WTC11 (cell line): ENCODE data around the gene IMMT. TPM values are rescaled to one million over a fixed set of nuclear protein-coding genes. Genes with fewer than 3 reads are reported as not detected.

Experiments used
- microRNA-seq: library from miRNA; unstranded; fragments of <30 nt; microRNA quantifications from one replicate; pipeline ENCODE4 v1.2.0, GENCODE V29; 2022; ENCODE audit warnings: borderline number of aligned reads
- total RNA-seq: library from RNA; stranded (reverse); gene quantifications from 3 replicates; pipeline ENCODE4 v1.2.3, GENCODE V29; 2021
- TF ChIP-seq, protein P1 (sequence below): sonication (generic); formaldehyde crosslinking; IDR thresholded peaks from 2 replicates; pipeline ENCODE4 v1.8.0; 2023; ENCODE audit warnings: missing genetic modification reagents

The IMMT gene
- total RNA-seq, 1 experiment from 2014 or later: 102 TPM

DNA sequence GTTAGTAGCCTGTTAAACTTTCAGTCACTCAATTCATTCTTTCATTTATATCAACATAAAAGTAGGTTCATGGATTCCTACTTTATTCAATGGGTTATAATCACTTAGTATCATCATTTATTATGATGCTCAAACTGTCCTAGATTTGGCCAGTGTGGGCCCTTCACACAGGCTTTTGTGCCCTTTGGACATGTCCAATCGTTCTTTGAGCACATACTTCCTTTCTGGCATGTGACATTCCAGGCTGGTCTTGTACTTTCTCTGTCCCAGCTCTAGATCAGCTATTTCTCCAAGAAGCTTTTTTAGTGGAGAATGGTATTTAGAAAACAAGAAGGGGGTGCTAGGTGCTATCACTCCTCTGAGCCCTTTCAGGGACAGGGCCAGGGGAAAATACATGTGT lies 101.0 kb downstream of the IMMT start (continued):
- TF ChIP-seq, protein P1, sequence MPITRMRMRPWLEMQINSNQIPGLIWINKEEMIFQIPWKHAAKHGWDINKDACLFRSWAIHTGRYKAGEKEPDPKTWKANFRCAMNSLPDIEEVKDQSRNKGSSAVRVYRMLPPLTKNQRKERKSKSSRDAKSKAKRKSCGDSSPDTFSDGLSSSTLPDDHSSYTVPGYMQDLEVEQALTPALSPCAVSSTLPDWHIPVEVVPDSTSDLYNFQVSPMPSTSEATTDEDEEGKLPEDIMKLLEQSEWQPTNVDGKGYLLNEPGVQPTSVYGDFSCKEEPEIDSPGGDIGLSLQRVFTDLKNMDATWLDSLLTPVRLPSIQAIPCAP: no peak

Small RNA genes lying within 50 kb of the gene (microRNA-seq; reads per million reads assigned to microRNA genes)
- not detected for gene MIR4779

Other genes starting within 250 kb of the IMMT start
- gene POLR1A, start 89.6 kb downstream of the IMMT start, total RNA-seq: 39.4 to 47.5 TPM (median 40.1 TPM) in 3 replicates
- 161 to 192 TPM (median 163 TPM) in 3 replicates for gene PTCD3, start 89.2 kb downstream of the IMMT start, total RNA-seq
- gene MRPL35, start 4.0 kb upstream of the IMMT start, total RNA-seq: 32.9 to 40.8 TPM (median 35.9 TPM) in 3 replicates
- gene REEP1, start 142.2 kb upstream of the IMMT start, total RNA-seq: 0.53 to 1.9 TPM (median 0.89 TPM) in 3 replicates
- gene KDM3A, start 245.9 kb upstream of the IMMT start, total RNA-seq: 34.2 to 46.2 TPM (median 45.4 TPM) in 3 replicates